ENCODE data around the gene NCR3LG1. TPM values are rescaled to one million over a fixed set of nuclear protein-coding genes. Genes with fewer than 3 reads are reported as not detected.

The NCR3LG1 gene
- total and polyA plus RNA-seq, 4 donors: 0.94 to 5.8 (median 2.2) TPM

GRCh38 chr11:17386331-17387084 lies 34.9 kb downstream of the NCR3LG1 start:
- TF ChIP-seq CTCF (IDR thresholded peaks at IDR 0.05; ENCODE audit: control extremely low read depth, extremely low read depth): no peak
- no peak overlapping the region for H3K4me3 ChIP-seq

GRCh38 chr11:17387254-17387653 lies 35.7 kb downstream of the NCR3LG1 start:
- Histone ChIP-seq H3K9me3 (ENCODE audit: control insufficient read depth in 4 of 4, insufficient read depth in 3 of 4, low read length in 3 of 4) (no peaks in the 10 kb centered on the region), H3K27me3 (ENCODE audit: control insufficient read depth in 3 of 3, insufficient read depth in 3 of 3, low read length in 2 of 3) (peaks cover 0 to 6% (median 4%) of the 10 kb centered on the region in 3 donors), H3K27ac (ENCODE audit: low read depth in 1 of 2, low read length in 1 of 2) (no peak overlapping the region), H3K36me3 (ENCODE audit: control insufficient read depth in 4 of 4, insufficient read depth in 4 of 4, low read length in 4 of 4) (no peaks in the 10 kb centered on the region), H3K4me3 (no peak overlapping the region), H3K9ac (ENCODE audit: insufficient read depth in 1 of 2, low read length in 2 of 2) (no peak overlapping the region), H3K4me1 (ENCODE audit: control insufficient read depth in 5 of 5, insufficient read depth in 5 of 5, low read length in 5 of 5) (peaks cover 0 to 12% (median 0%) of the 10 kb centered on the region in 5 donors)
- WGBS, 2 donors: 98 to 99% methylated on average over 20 of the region's 20 CpGs
- no peak for TF ChIP-seq CTCF (IDR thresholded peaks at IDR 0.05; ENCODE audit: control extremely low read depth, extremely low read depth)
- ATAC-seq (ENCODE audit: insufficient read depth, low FRiP score): no peak
- DNase-seq: no peak

More at GRCh38 chr11:17386331-17387084, 34.9 kb downstream of the NCR3LG1 start:
- H3K9ac ChIP-seq (ENCODE audit: insufficient read depth in 1 of 2, low read length in 2 of 2): no peak overlapping the region
- no peaks in the 10 kb centered on the region for H3K36me3 ChIP-seq (ENCODE audit: control insufficient read depth in 4 of 4, insufficient read depth in 4 of 4, low read length in 4 of 4)
- DNase-seq (peak in 2 of 3 donors; percentile 11 to 51), ATAC-seq (ENCODE audit: insufficient read depth, low FRiP score) (peak; percentile 49)
- 68 to 74% methylated on average over 23 of the region's 23 CpGs for WGBS, 2 donors
- peaks cover 0 to 12% (median 0%) of the 10 kb centered on the region in 5 donors for H3K4me1 ChIP-seq (ENCODE audit: control insufficient read depth in 5 of 5, insufficient read depth in 5 of 5, low read length in 5 of 5)
- H3K9me3 ChIP-seq (ENCODE audit: control insufficient read depth in 4 of 4, insufficient read depth in 3 of 4, low read length in 3 of 4): no peaks in the 10 kb centered on the region
- H3K27ac ChIP-seq (ENCODE audit: low read depth in 1 of 2, low read length in 1 of 2): peak overlapping the region in 1 of 2 donors; percentile 87
- H3K27me3 ChIP-seq (ENCODE audit: control insufficient read depth in 3 of 3, insufficient read depth in 3 of 3, low read length in 2 of 3): peaks cover 0 to 6% (median 4%) of the 10 kb centered on the region in 3 donors

- peaks cover 0 to 12% (median 0%) of the 10 kb centered on the region in 5 donors for H3K4me1 ChIP-seq (ENCODE audit: control insufficient read depth in 5 of 5, insufficient read depth in 5 of 5, low read length in 5 of 5)
- no peak for TF ChIP-seq CTCF (IDR thresholded peaks at IDR 0.05; ENCODE audit: control extremely low read depth, extremely low read depth)
- H3K27ac ChIP-seq (ENCODE audit: low read depth in 1 of 2, low read length in 1 of 2): no peak overlapping the region
- no peak overlapping the region for H3K4me3 ChIP-seq
- no peaks in the 10 kb centered on the region for H3K9me3 ChIP-seq (ENCODE audit: control insufficient read depth in 4 of 4, insufficient read depth in 3 of 4, low read length in 3 of 4)
- peaks cover 0 to 6% (median 4%) of the 10 kb centered on the region in 3 donors for H3K27me3 ChIP-seq (ENCODE audit: control insufficient read depth in 3 of 3, insufficient read depth in 3 of 3, low read length in 2 of 3)
- ATAC-seq (ENCODE audit: insufficient read depth, low FRiP score) (no peak), DNase-seq (no peak)
- no peaks in the 10 kb centered on the region for H3K36me3 ChIP-seq (ENCODE audit: control insufficient read depth in 4 of 4, insufficient read depth in 4 of 4, low read length in 4 of 4)
- H3K9ac ChIP-seq (ENCODE audit: insufficient read depth in 1 of 2, low read length in 2 of 2): no peak overlapping the region
- 81 to 87% methylated on average over 20 of the region's 20 CpGs for WGBS, 2 donors
These were observed 36.2 kb downstream of the NCR3LG1 start for GRCh38 chr11:17387811-17388210.
